ENCODE measurements around the gene HSH2D. TPM values are rescaled to one million over a fixed set of nuclear protein-coding genes. Genes with fewer than 3 reads are reported as not detected.

The HSH2D gene
- total and polyA plus RNA-seq, 10 of the 15 experiments (the other 5 are each of a cell fraction or from before 2014, with no cell fraction given) = 22.0 to 145 (median 89.3) TPM

- TF ChIP-seq ZNF687 (IDR thresholded peaks at IDR 0.05) = no peak
These were observed 21.5 kb upstream of the HSH2D start (continued) for GRCh38 chr19:16121967-16122366.

- intact Hi-C loops (cut with micrococcal nuclease; ENCODE audit: unreplicated experiment) = no loop called here
- WGBS (ENCODE audit: insufficient coverage, insufficient replicate concordance, low lambda C conversion rate, missing lambda C conversion rate) = 99% methylated on average over 13 of the region's 14 CpGs
- no peak overlapping the region for H3K4me3 ChIP-seq
- H3K27me3 ChIP-seq (replicated peaks in 1 of 2; ENCODE audit: control insufficient read depth in 2 of 2, insufficient read depth in 2 of 2, low read length in 1 of 2) = no peaks in the 10 kb centered on the region
- H4K20me1 ChIP-seq (ENCODE audit: control insufficient read depth, insufficient read depth) = no peaks in the 10 kb centered on the region
- peak; percentile 51 for TF ChIP-seq POLR2A (IDR thresholded peaks at IDR 0.05; ENCODE audit: low read depth, low read length)
- TF ChIP-seq EED (IDR thresholded peaks at IDR 0.05; ENCODE audit: low read depth) = no peak
- H3K9me3 ChIP-seq (replicated peaks; ENCODE audit: control insufficient read depth, insufficient read depth, low read length) = no peaks in the 10 kb centered on the region
- BruUV-seq (replicated peaks) = no TSS peak
- peaks cover 59 to 81% of the 10 kb centered on the region in 2 experiments for H3K36me3 ChIP-seq (ENCODE audit: control insufficient read depth in 2 of 2, insufficient read depth in 2 of 2, low read length in 1 of 2)
- ChIA-PET POLR2A (no interaction called here), RAD21 (ENCODE audit: unreplicated experiment) (no interaction called here), SMC1A (ENCODE audit: uncharacterized antibody, unreplicated experiment) (no interaction called here), CTCF (no interaction called here)
- no peak overlapping the region for H3K9ac ChIP-seq (ENCODE audit: control insufficient read depth, insufficient read depth, low read length)
- no peak overlapping the region for H2AFZ ChIP-seq (ENCODE audit: control insufficient read depth, low read depth, low read length)
- no peak overlapping the region for H3K4me2 ChIP-seq (ENCODE audit: control insufficient read depth, insufficient read depth)
- in situ Hi-C loops (cut with MboI) = no loop called here
- H3K27ac ChIP-seq (ENCODE audit: control insufficient read depth, insufficient read depth) = no peak overlapping the region
- no peak for DNase-seq (ENCODE audit: low read depth, low spot score)
- H3K4me1 ChIP-seq (ENCODE audit: control insufficient read depth, insufficient read depth, low read length) = peaks cover 14% of the 10 kb centered on the region
- H3K79me2 ChIP-seq (ENCODE audit: control insufficient read depth, insufficient read depth, low read length) = peaks cover 29% of the 10 kb centered on the region
- FAIRE-seq = no peak
- no peak for ATAC-seq
These were observed 18.5 kb upstream of the HSH2D start for GRCh38 chr19:16124953-16125352.
